ENCODE data around the gene MEGF10. TPM values are rescaled to one million over a fixed set of nuclear protein-coding genes. Genes with fewer than 3 reads are reported as not detected.
"Not testable (repeated sequence)": the region's sequence is repeated elsewhere in the genome, so short reads cannot be mapped to it uniquely, and the experiment has no call there.

MEGF10 gene
- total RNA-seq, 1 donor from 2014 or later: 13.3 TPM

DNA sequence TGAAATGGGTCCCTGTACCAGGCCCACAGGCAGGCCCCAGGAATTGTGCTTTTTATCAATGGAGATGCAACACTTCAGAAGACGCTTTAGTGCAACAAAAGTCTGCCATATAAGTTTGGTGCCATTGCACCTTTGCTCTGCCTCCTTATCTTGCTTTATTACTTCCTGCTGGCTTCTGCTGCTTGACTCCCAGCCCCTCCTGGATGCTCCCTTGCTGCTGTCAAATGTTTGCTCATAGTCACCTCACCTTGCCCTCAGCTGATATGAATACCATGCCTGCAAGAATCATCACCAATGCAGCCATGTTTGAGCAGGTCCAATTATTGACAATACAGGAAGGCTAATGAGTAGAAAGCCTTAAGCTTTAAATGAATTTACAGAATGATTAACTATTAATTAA is 25.4 kb downstream of the MEGF10 start:
- H3K4me3 Mint-ChIP-seq: no peak overlapping the region
- DNase-seq (ENCODE audit: extremely low spot score, unreplicated experiment): no peak

DNA sequence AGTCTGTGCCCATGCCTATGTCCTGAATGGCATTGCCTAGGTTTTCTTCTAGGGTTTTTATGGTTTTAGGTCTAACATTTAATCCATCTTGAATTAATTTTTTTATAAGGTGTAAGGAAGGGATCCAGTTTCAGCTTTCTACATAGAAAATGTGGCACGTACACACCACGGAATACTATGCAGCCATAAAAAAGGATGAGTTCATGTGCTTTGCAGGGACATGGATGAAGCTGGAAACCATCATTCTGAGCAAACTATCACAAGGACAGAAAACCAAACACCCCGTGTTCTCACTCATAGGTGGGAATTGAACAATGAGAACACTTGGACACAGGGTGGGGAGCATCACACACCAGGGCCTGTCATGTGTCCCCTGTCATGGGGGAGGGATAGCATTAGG is 26.8 kb downstream of the MEGF10 start:
- H3K4me3 Mint-ChIP-seq; DNase-seq (ENCODE audit: extremely low spot score, unreplicated experiment); H3K4me1 Mint-ChIP-seq (ENCODE audit: unreplicated experiment): not testable (repeated sequence)

More for the DNA sequence above, 25.4 kb downstream of the MEGF10 start:
- Mint-ChIP-seq H3K9me3 (no peaks in the 10 kb centered on the region), H3K36me3 (no peaks in the 10 kb centered on the region), H3K27me3 (peaks cover 3% of the 10 kb centered on the region), H3K4me1 (ENCODE audit: unreplicated experiment) (peaks cover 6% of the 10 kb centered on the region), H3K27ac (no peak overlapping the region)
- TF ChIP-seq, protein P1, sequence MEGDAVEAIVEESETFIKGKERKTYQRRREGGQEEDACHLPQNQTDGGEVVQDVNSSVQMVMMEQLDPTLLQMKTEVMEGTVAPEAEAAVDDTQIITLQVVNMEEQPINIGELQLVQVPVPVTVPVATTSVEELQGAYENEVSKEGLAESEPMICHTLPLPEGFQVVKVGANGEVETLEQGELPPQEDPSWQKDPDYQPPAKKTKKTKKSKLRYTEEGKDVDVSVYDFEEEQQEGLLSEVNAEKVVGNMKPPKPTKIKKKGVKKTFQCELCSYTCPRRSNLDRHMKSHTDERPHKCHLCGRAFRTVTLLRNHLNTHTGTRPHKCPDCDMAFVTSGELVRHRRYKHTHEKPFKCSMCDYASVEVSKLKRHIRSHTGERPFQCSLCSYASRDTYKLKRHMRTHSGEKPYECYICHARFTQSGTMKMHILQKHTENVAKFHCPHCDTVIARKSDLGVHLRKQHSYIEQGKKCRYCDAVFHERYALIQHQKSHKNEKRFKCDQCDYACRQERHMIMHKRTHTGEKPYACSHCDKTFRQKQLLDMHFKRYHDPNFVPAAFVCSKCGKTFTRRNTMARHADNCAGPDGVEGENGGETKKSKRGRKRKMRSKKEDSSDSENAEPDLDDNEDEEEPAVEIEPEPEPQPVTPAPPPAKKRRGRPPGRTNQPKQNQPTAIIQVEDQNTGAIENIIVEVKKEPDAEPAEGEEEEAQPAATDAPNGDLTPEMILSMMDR (conservative IDR thresholded peaks at IDR 0.05): no peak

DNA sequence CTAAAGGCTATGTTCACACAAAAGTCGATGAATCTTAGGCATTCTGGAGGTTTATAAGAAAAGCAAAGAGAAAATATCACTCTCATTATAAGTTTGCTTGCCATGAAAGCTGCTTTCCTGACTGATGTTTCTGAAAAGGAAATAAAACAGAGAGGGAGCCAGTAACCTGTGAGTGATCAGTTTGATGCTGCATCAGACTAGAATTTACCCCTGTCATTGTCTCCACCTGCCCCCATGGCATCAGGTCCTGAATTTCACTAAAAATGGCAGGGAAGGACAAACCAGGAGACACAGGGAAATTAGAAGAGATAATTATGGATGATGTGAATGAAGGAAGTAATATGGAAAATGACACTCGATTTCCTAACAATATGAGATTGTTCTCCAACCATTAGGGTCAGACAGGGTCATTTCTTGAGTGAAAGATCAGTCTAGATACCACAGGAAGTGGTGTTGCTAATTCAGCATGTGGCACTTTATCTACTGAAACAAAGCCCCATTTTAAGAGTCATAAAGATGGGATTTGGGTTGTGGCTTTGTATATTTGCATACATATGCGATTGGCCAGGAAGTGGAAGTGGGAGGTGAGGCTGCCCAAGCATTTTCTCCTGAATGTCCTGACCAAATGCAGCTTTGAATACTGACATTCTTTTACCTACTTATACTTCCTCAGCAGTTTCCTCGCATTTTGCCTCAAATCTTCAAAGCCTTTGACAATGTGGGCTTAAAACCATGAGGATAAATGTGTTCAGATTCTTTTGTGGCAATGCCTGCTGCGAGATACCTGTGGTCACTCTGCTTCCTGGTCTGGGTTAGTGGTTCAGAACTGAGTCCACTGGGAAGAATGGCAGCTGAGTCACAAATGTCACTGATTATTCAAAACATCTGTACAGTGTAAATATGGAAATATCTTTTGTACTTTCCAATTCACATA is 29.7 kb downstream of the MEGF10 start:
- no peak overlapping the region for H3K27ac Mint-ChIP-seq
- H3K27me3 Mint-ChIP-seq: no peaks in the 10 kb centered on the region
- H3K4me1 Mint-ChIP-seq (ENCODE audit: unreplicated experiment): no peaks in the 10 kb centered on the region
- TF ChIP-seq, protein P1 (conservative IDR thresholded peaks at IDR 0.05): no peak
- no peak overlapping the region for H3K4me3 Mint-ChIP-seq
- H3K9me3 Mint-ChIP-seq: no peaks in the 10 kb centered on the region
- no peaks in the 10 kb centered on the region for H3K36me3 Mint-ChIP-seq
- no peak for DNase-seq (ENCODE audit: extremely low spot score, unreplicated experiment)

More for the DNA sequence above, 26.8 kb downstream of the MEGF10 start:
- not testable (repeated sequence) for H3K27me3 Mint-ChIP-seq, H3K36me3 Mint-ChIP-seq, H3K27ac Mint-ChIP-seq, H3K9me3 Mint-ChIP-seq

DNA sequence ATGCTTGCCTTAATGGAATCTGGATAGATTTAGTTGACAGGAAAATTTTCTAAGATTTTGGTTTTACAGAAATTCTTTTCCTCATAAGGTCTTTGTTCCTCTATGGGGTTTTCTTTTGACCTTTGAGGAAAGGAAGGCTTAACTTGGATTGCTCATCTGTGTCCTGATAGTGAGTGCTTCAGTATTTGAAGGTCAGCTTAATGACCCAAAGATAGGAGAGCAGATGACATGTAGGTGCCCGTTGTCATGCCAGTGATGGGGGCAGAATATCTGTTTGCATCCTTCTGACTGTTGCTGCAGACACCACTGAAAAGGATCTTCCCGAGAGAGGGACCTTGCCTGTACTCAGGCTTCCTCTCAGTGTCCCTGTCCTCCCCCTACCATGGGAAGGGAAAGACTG is 30.9 kb downstream of the MEGF10 start:
- Mint-ChIP-seq H3K36me3 (no peaks in the 10 kb centered on the region), H3K9me3 (no peaks in the 10 kb centered on the region), H3K27me3 (no peaks in the 10 kb centered on the region), H3K4me3 (no peak overlapping the region), H3K27ac (no peak overlapping the region), H3K4me1 (ENCODE audit: unreplicated experiment) (no peaks in the 10 kb centered on the region)
- TF ChIP-seq, protein P1 (conservative IDR thresholded peaks at IDR 0.05): no peak
- DNase-seq (ENCODE audit: extremely low spot score, unreplicated experiment): no peak

DNA sequence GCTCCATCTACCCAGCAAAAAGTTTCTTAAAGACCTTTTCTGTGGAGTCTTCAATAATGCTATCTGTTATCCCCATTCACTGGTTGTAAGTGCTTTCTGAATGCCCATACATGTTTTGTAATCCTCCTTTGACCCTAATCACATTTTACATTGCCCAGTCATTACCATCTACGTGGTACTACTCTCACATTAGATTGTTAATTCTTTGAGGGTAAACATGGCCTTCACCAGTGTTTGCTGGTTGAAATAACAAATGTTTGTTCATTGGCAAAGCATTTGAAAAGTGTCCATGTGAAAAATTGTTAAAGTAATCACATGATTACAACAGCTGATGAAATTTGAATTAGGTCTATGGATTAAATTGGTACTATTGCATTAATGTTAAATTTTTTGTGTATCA is 31.8 kb downstream of the MEGF10 start:
- no peak for DNase-seq (ENCODE audit: extremely low spot score, unreplicated experiment)
- Mint-ChIP-seq H3K4me1 (ENCODE audit: unreplicated experiment) (no peaks in the 10 kb centered on the region), H3K27me3 (no peaks in the 10 kb centered on the region), H3K27ac (no peak overlapping the region), H3K4me3 (no peak overlapping the region), H3K9me3 (no peaks in the 10 kb centered on the region), H3K36me3 (no peaks in the 10 kb centered on the region)
- TF ChIP-seq, protein P1 (conservative IDR thresholded peaks at IDR 0.05): no peak

DNA sequence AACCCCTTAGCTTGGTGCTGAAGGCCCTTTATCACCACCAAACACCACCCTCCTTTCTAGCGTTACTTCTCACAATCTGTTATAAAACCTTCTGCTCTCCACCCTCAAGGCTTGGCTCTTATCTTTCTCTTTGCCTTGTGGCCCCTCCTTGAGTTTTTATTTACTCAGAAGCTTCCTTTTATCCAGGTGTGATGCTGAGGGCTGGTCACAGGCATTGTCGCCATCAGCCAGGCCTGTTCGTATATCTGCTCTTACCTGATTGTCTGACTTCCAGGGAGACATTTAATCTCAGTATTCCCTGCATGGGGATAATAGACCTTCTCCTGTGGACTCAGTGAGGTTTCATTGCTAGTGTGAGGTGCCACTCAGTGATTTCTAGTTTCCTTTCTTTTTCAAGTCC is 34.2 kb downstream of the MEGF10 start:
- Mint-ChIP-seq H3K27me3 (no peaks in the 10 kb centered on the region), H3K4me1 (ENCODE audit: unreplicated experiment) (no peaks in the 10 kb centered on the region), H3K9me3 (no peaks in the 10 kb centered on the region), H3K36me3 (no peaks in the 10 kb centered on the region), H3K4me3 (no peak overlapping the region), H3K27ac (no peak overlapping the region)
- TF ChIP-seq, protein P1 (conservative IDR thresholded peaks at IDR 0.05): no peak
- DNase-seq (ENCODE audit: extremely low spot score, unreplicated experiment): no peak
